CD4-positive, alpha-beta T cell (primary cell): ENCODE data around the gene PTPN12. TPM values are rescaled to one million over a fixed set of nuclear protein-coding genes. Genes with fewer than 3 reads are reported as not detected.
"Not testable (repeated sequence)": the region's sequence is repeated elsewhere in the genome, so short reads cannot be mapped to it uniquely, and the experiment has no call there.

Source experiments
- ATAC-seq: fragments of 200-7000 bp; cut with Tn5 transposase; one replicate; pipeline ENCODE4 v1.10.0; 2022; ENCODE audit warnings: mild to moderate bottlenecking; ENCODE audit not compliant: poor library complexity
- CTCF ChIA-PET: fragments of 350-600 bp; sonication (Branson Sonifier 250); formaldehyde crosslinking; loops from one replicate; lab custom pipeline; 2021; ENCODE audit warnings: antibody characterized with exemption, inconsistent platforms; lab: Charles Lee
- POLR2A ChIA-PET: fragments of 350-600 bp; sonication (Branson Sonifier 250); formaldehyde crosslinking; loops from one replicate; lab custom pipeline; 2021; ENCODE audit warnings: antibody characterized with exemption, inconsistent platforms; lab: Charles Lee
- DNase-seq, 14 experiments: peaks; one replicate each; pipeline ENCODE4 v3.0.0-alpha.2; 2013 to 2020; ENCODE audit warnings: mixed read lengths in 2 of 14
- H3K27ac ChIP-seq, 2 donors: one replicate each; pipeline versions ENCODE4 v1.5.1 to v1.7.0; 2013; ENCODE audit warnings: low read length in 2 of 2, low read depth in 1 of 2, mild to moderate bottlenecking in 1 of 2
- H3K27me3 ChIP-seq, 2 experiments: 1 replicate in 1 of 2; 2 replicates in 1 of 2; pipeline versions ENCODE4 v1.6.1 to v1.7.0; 2013; ENCODE audit warnings: low read length in 2 of 2, control low read depth in 1 of 2, mild to moderate bottlenecking in 1 of 2, moderate library complexity in 1 of 2; ENCODE audit not compliant: insufficient read depth in 2 of 2, control insufficient read depth in 1 of 2
- H3K36me3 ChIP-seq: one replicate; pipeline ENCODE4 v1.6.1; 2013; ENCODE audit warnings: low read length, control low read depth; ENCODE audit not compliant: insufficient read depth
- H3K4me1 ChIP-seq: one replicate; pipeline ENCODE4 v1.6.1; 2013; ENCODE audit warnings: low read length, control low read depth; ENCODE audit not compliant: insufficient read depth
- H3K4me3 ChIP-seq: one replicate; pipeline ENCODE4 v1.5.1; 2013; ENCODE audit warnings: mild to moderate bottlenecking, low read length, moderate library complexity
- H3K9me3 ChIP-seq, 2 experiments: 1 replicate in 1 of 2; 2 replicates in 1 of 2; pipeline versions ENCODE4 v1.6.1 to v1.7.0; 2013; ENCODE audit warnings: low read length in 2 of 2, mild to moderate bottlenecking in 2 of 2, control low read depth in 1 of 2, moderate library complexity in 1 of 2; ENCODE audit not compliant: control insufficient read depth in 1 of 2, insufficient read depth in 1 of 2
- H3K27ac Mint-ChIP-seq: one replicate; pipeline ENCODE4 v1.8.0; 2020; ENCODE audit warnings: mixed read lengths
- H3K27me3 Mint-ChIP-seq: one replicate; pipeline ENCODE4 v1.8.0; 2021; ENCODE audit warnings: mixed read lengths
- H3K36me3 Mint-ChIP-seq: one replicate; pipeline ENCODE4 v1.8.0; 2021; ENCODE audit warnings: low read depth, mixed read lengths
- H3K4me1 Mint-ChIP-seq: one replicate; pipeline ENCODE4 v1.8.0; 2021; ENCODE audit warnings: low read depth, mixed read lengths
- H3K4me3 Mint-ChIP-seq: one replicate; pipeline ENCODE4 v1.8.0; 2020; ENCODE audit warnings: mild to moderate bottlenecking, mixed read lengths
- H3K9me3 Mint-ChIP-seq: one replicate; pipeline ENCODE4 v1.8.0; 2020; ENCODE audit warnings: mixed read lengths
- CTCF ChIP-seq: fragments of 200-600 bp; IDR thresholded peaks from one replicate; pipeline ENCODE4 v1.8.0; 2022; ENCODE audit warnings: antibody characterized with exemption, mild to moderate bottlenecking
- intact Hi-C, 2 experiments: fragments of 100-400 bp; cut with DNase I in 1 of 2; cut with micrococcal nuclease in 1 of 2; formaldehyde crosslinking; loops; one replicate each; pipeline versions ENCODE4 v1.15.1 to v1.9.0; 2023 to 2025; cut with DNase I, micrococcal nuclease
- total RNA-seq, 174 experiments: library from RNA in 2 of 174; stranded (reverse) in 2 of 174; gene quantifications; one replicate each; pipeline ENCODE4 v1.2.3 and lab custom pipeline; 2021 to 2026

The PTPN12 gene
- total RNA-seq, 2 experiments from 2014 or later: 11.7 to 14.8 TPM

- no peak overlapping the region for H3K27ac ChIP-seq
- Mint-ChIP-seq H3K36me3 (no peaks in the 10 kb centered on the region), H3K27ac (no peak overlapping the region), H3K9me3 (no peaks in the 10 kb centered on the region), H3K27me3 (no peaks in the 10 kb centered on the region), H3K4me3 (no peak overlapping the region), H3K4me1 (no peaks in the 10 kb centered on the region)
- intact Hi-C loops: no loop called here
- ChIA-PET POLR2A (no interaction called here), CTCF (no interaction called here)
- no peaks in the 10 kb centered on the region for H3K36me3 ChIP-seq
- H3K9me3 ChIP-seq: no peaks in the 10 kb centered on the region
- H3K4me3 ChIP-seq: no peak overlapping the region
- TF ChIP-seq CTCF: no peak
- ATAC-seq (no peak), DNase-seq (no peak)
- no peaks in the 10 kb centered on the region for H3K4me1 ChIP-seq
- no peaks in the 10 kb centered on the region for H3K27me3 ChIP-seq
Observed at GRCh38 chr7:77520261-77520660, 16.8 kb upstream of the PTPN12 start.

GRCh38 chr7:77521537-77521936 lies 15.6 kb upstream of the PTPN12 start:
- POLR2A ChIA-PET: interaction anchor here (0.8 kb wide), 1 partner anchor 16 kb away, joined by 3 read pairs; the partner anchor contains the start of gene PTPN12
- ATAC-seq, CTCF ChIA-PET, DNase-seq, intact Hi-C loops, H3K36me3 ChIP-seq, H3K4me1 Mint-ChIP-seq, H3K9me3 Mint-ChIP-seq, H3K4me1 ChIP-seq, H3K4me3 Mint-ChIP-seq, H3K9me3 ChIP-seq, H3K27me3 ChIP-seq, H3K27ac Mint-ChIP-seq, H3K36me3 Mint-ChIP-seq, H3K27ac ChIP-seq, H3K27me3 Mint-ChIP-seq, H3K4me3 ChIP-seq: not testable (repeated sequence)

GRCh38 chr7:77524731-77525130 lies 12.4 kb upstream of the PTPN12 start:
- Histone ChIP-seq H3K27me3 (no peaks in the 10 kb centered on the region), H3K4me3 (no peak overlapping the region), H3K27ac (no peak overlapping the region), H3K4me1 (no peaks in the 10 kb centered on the region), H3K9me3 (no peaks in the 10 kb centered on the region), H3K36me3 (no peaks in the 10 kb centered on the region)
- H3K36me3 Mint-ChIP-seq: no peaks in the 10 kb centered on the region
- no peaks in the 10 kb centered on the region for H3K9me3 Mint-ChIP-seq
- ATAC-seq: no peak
- intact Hi-C loops: no loop called here
- no peak overlapping the region for H3K27ac Mint-ChIP-seq
- CTCF ChIA-PET: no interaction called here
- no peaks in the 10 kb centered on the region for H3K4me1 Mint-ChIP-seq
- H3K27me3 Mint-ChIP-seq: no peaks in the 10 kb centered on the region
- no peak for DNase-seq
- TF ChIP-seq CTCF: no peak
- POLR2A ChIA-PET: no interaction called here
- H3K4me3 Mint-ChIP-seq: no peak overlapping the region

- H3K36me3 Mint-ChIP-seq: no peaks in the 10 kb centered on the region
- H3K27ac Mint-ChIP-seq: no peak overlapping the region
Observed at GRCh38 chr7:77525231-77525630, 11.9 kb upstream of the PTPN12 start.

More at GRCh38 chr7:77525231-77525630, 11.9 kb upstream of the PTPN12 start:
- Mint-ChIP-seq H3K9me3 (no peaks in the 10 kb centered on the region), H3K4me1 (no peaks in the 10 kb centered on the region), H3K27me3 (no peaks in the 10 kb centered on the region), H3K4me3 (no peak overlapping the region)
- Histone ChIP-seq H3K27ac (no peak overlapping the region), H3K36me3 (no peaks in the 10 kb centered on the region), H3K4me1 (no peaks in the 10 kb centered on the region), H3K27me3 (no peaks in the 10 kb centered on the region), H3K9me3 (no peaks in the 10 kb centered on the region), H3K4me3 (no peak overlapping the region)
- POLR2A ChIA-PET: no interaction called here
- DNase-seq (no peak), ATAC-seq (no peak)
- CTCF ChIA-PET: no interaction called here
- no peak for TF ChIP-seq CTCF
- intact Hi-C loops: no loop called here
